Loucy (cell line): ENCODE data around the gene AGO3.

ENCODE experiments used
- H2AFZ ChIP-seq: fragments of 200-600 bp; sonication (generic); 2 replicates; pipeline ENCODE4 v1.6.0; 2016; ENCODE audit warnings: antibody characterized with exemption, mild to moderate bottlenecking, low read length, moderate library complexity
- H3F3A ChIP-seq: fragments of 200-600 bp; 2 replicates; pipeline ENCODE4 v1.6.0; 2016; ENCODE audit warnings: antibody characterized with exemption, low read depth, mild to moderate bottlenecking
- H3K27me3 ChIP-seq: fragments of 200-600 bp; sonication (generic); 2 replicates; pipeline ENCODE4 v1.6.1; 2014; ENCODE audit warnings: low read length, mild to moderate bottlenecking; ENCODE audit not compliant: insufficient read depth, poor library complexity, severe bottlenecking
- H3K36me3 ChIP-seq: fragments of 200-600 bp; sonication (generic); 2 replicates; pipeline ENCODE4 v1.6.1; 2016; ENCODE audit warnings: low read length; ENCODE audit not compliant: insufficient read depth
- H3K4me1 ChIP-seq: fragments of 200-600 bp; sonication (generic); 2 replicates; pipeline ENCODE4 v1.5.1; 2014; ENCODE audit warnings: low read length, mild to moderate bottlenecking; ENCODE audit not compliant: insufficient read depth, poor library complexity, severe bottlenecking
- H3K4me2 ChIP-seq: fragments of 200-600 bp; sonication (generic); 2 replicates; pipeline ENCODE4 v1.6.0; 2014; ENCODE audit warnings: antibody characterized with exemption, low read length, low read depth, mild to moderate bottlenecking; ENCODE audit not compliant: poor library complexity, severe bottlenecking
- H3K4me3 ChIP-seq: fragments of 200-600 bp; sonication (generic); 2 replicates; pipeline ENCODE4 v1.5.1; 2014; ENCODE audit warnings: low read length, mild to moderate bottlenecking, mixed read lengths; ENCODE audit not compliant: poor library complexity, severe bottlenecking
- H3K79me2 ChIP-seq: fragments of 200-600 bp; sonication (generic); 2 replicates; pipeline ENCODE4 v1.6.1; 2014; ENCODE audit warnings: low read length; ENCODE audit not compliant: insufficient read depth
- H3K9ac ChIP-seq: fragments of 200-600 bp; sonication (generic); 2 replicates; pipeline ENCODE4 v1.6.0; 2014; ENCODE audit warnings: mild to moderate bottlenecking, low read depth, low read length, moderate library complexity; ENCODE audit not compliant: poor library complexity, severe bottlenecking
- H3K9me2 ChIP-seq: fragments of 200-600 bp; sonication (generic); replicated peaks from 2 replicates; pipeline ENCODE4 v1.6.1; 2016; ENCODE audit warnings: low read depth, low read length, mixed read lengths
- H3K9me3 ChIP-seq: fragments of 200-600 bp; sonication (generic); 2 replicates; pipeline ENCODE4 v1.6.1; 2014; ENCODE audit warnings: mild to moderate bottlenecking, antibody characterized with exemption, low read length, low read depth; ENCODE audit not compliant: insufficient read depth
- H4K20me1 ChIP-seq: fragments of 200-600 bp; sonication (generic); 2 replicates; pipeline ENCODE4 v1.6.0; 2014; ENCODE audit warnings: antibody characterized with exemption, low read length, mild to moderate bottlenecking; ENCODE audit not compliant: insufficient read depth, poor library complexity, severe bottlenecking
- CTCF ChIP-seq: fragments of 200-600 bp; sonication (generic); conservative IDR thresholded peaks from 2 replicates; pipeline ENCODE4 v1.5.1; 2014; ENCODE audit warnings: mild to moderate bottlenecking, antibody characterized with exemption, low read length
- EZH2phosphoT487 ChIP-seq: fragments of 200-600 bp; IDR thresholded peaks from 2 replicates; pipeline ENCODE4 v1.6.1; 2018; ENCODE audit warnings: antibody characterized with exemption, mild to moderate bottlenecking, moderate library complexity, borderline replicate concordance

Gene AGO3

GRCh38 chr1:36007741-36008140 is 76.8 kb downstream of the AGO3 start:
- Histone ChIP-seq H3K9me3 (no peaks in the 10 kb centered on the region), H3K27me3 (no peaks in the 10 kb centered on the region), H3F3A (no peaks in the 10 kb centered on the region), H3K9me2 (no peaks in the 10 kb centered on the region), H3K36me3 (peaks cover 17% of the 10 kb centered on the region; the same call in 1 of the 2 replicates), H3K4me2 (no peak overlapping the region), H4K20me1 (no peaks in the 10 kb centered on the region), H3K4me1 (no peaks in the 10 kb centered on the region), H3K9ac (no peak overlapping the region), H3K79me2 (no peaks in the 10 kb centered on the region), H2AFZ (no peak overlapping the region), H3K4me3 (no peak overlapping the region)
- no peak for TF ChIP-seq CTCF
- no peak for TF ChIP-seq EZH2phosphoT487

GRCh38 chr1:36008546-36009197 is 77.8 kb downstream of the AGO3 start:
- Histone ChIP-seq H3K4me3 (no peak overlapping the region), H3F3A (no peaks in the 10 kb centered on the region), H3K4me2 (no peak overlapping the region), H3K79me2 (no peaks in the 10 kb centered on the region), H3K9ac (no peak overlapping the region), H4K20me1 (no peaks in the 10 kb centered on the region), H3K9me2 (no peaks in the 10 kb centered on the region), H2AFZ (no peak overlapping the region), H3K36me3 (peaks cover 22% of the 10 kb centered on the region; the same call in 1 of the 2 replicates), H3K9me3 (no peaks in the 10 kb centered on the region), H3K4me1 (no peaks in the 10 kb centered on the region), H3K27me3 (no peaks in the 10 kb centered on the region)
- TF ChIP-seq CTCF = no peak
- TF ChIP-seq EZH2phosphoT487 = no peak

- Histone ChIP-seq H3K9me2 (no peaks in the 10 kb centered on the region), H3K36me3 (peaks cover 19% of the 10 kb centered on the region; the same call in 1 of the 2 replicates), H3K9me3 (no peaks in the 10 kb centered on the region), H3K27me3 (no peaks in the 10 kb centered on the region), H3K4me2 (no peak overlapping the region), H3K4me1 (no peaks in the 10 kb centered on the region), H2AFZ (no peak overlapping the region), H3K4me3 (no peak overlapping the region), H3K79me2 (no peaks in the 10 kb centered on the region), H4K20me1 (no peaks in the 10 kb centered on the region), H3F3A (no peaks in the 10 kb centered on the region), H3K9ac (no peak overlapping the region)
- TF ChIP-seq CTCF (no peak), EZH2phosphoT487 (no peak)
These were observed 83.9 kb downstream of the AGO3 start for GRCh38 chr1:36014722-36015220.
